GM13977 (cell line): ENCODE data around the gene VAV1.
"Not testable (repeated sequence)": the region's sequence is repeated elsewhere in the genome, so short reads cannot be mapped to it uniquely, and the experiment has no call there.

Experiments
- DNase-seq: peaks from one replicate; pipeline ENCODE4 v3.0.0; 2012; ENCODE audit warnings: low spot score
- in situ Hi-C: fragments of 300-500 bp; cut with MboI; formaldehyde crosslinking; loops from one replicate; pipeline ENCODE4 v1.12.0; 2022; ENCODE audit warnings: low sequenced_read_pairs, low pct_unique_long_range_greater_than_20kb, mixed read lengths, inconsistent platforms; ENCODE audit not compliant: unreplicated experiment
- TF ChIP-seq, protein P1 (sequence below): IDR thresholded peaks from 2 replicates; pipeline ENCODE4 v1.5.1; 2012; ENCODE audit warnings: mild to moderate bottlenecking, control low read depth; ENCODE audit not compliant: insufficient read depth; ENCODE audit errors: extremely low read depth, missing control alignments

The VAV1 gene

DNA sequence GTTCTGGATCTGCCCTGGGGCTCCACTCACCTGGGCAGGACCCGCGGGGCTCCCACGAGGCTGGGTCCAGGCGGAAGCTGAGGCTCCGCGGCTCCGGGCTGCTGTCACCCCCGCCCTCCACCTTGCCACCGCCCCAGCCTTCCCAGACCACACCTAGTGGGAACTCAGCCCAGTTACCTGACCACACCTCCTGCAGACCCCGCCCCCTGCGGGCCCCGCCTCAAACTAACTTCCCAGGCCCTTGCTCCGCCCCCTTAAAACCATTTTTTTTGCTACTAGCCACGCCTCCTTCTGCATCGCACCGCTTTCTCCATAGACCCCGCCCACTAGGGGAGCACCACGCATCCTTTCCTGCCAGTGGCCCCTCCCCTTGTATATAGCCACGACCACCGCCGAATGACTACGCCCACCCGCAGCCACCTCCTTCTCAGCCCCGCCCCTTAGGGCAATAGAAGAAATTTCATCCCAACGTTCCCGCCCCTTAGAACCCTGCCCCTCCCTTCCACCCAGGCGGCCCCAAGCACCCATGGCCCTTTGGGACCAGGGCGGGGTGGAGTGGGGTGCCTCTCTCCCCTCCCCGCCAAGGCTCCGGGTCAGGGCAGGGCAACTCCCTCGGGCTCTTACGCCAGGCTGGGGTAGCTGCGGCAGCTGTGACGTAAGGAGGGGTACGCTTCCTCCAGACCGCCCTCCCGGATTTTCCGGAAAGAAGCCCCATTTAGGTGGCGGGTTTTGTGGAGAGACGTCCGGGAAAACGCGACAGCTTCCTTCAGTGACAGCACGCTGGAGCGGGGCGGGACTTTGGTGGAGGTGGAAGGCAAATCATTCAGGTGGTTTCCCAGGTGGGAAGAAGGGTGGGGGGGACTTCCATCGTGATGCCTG lies 4.9 kb upstream of the VAV1 start, which contains the start of gene SH2D3A:
SH2D3A (minus strand) TSS at position 79 of the 879 bp plus-strand sequence. CDS start 3,687 bp downstream, outside the sequence.
- peak; percentile 95 for DNase-seq
- TF ChIP-seq, protein P1, sequence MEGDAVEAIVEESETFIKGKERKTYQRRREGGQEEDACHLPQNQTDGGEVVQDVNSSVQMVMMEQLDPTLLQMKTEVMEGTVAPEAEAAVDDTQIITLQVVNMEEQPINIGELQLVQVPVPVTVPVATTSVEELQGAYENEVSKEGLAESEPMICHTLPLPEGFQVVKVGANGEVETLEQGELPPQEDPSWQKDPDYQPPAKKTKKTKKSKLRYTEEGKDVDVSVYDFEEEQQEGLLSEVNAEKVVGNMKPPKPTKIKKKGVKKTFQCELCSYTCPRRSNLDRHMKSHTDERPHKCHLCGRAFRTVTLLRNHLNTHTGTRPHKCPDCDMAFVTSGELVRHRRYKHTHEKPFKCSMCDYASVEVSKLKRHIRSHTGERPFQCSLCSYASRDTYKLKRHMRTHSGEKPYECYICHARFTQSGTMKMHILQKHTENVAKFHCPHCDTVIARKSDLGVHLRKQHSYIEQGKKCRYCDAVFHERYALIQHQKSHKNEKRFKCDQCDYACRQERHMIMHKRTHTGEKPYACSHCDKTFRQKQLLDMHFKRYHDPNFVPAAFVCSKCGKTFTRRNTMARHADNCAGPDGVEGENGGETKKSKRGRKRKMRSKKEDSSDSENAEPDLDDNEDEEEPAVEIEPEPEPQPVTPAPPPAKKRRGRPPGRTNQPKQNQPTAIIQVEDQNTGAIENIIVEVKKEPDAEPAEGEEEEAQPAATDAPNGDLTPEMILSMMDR: no peak
- in situ Hi-C loops: no loop called here

DNA sequence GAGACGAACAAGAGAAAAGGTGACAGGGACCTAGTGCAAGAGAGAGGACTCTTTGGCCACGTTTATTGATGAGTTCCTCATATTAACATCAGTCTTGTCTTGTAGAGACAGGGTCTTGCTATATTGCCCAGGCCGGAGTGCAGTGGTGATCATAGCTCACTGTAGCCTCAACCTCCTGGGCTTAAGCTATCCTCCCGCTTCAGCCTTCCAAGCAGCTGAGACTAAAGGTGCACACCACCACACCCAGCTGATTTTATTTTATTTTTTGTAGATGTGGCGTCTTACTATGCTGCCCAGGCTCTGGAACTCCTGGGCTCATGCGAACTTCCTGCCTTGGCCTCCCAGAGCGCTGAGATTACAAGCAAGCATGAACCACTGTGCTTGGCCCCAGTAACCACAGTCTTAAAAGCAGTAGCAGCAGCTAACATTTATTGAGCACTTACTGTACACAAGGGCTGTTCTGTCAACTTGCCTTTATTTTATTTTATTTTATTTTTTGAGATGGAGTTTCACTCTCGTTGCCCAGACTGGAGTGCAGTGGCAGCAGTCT lies 4.2 kb upstream of the VAV1 start:
- no peak for DNase-seq
- TF ChIP-seq, protein P1: no peak
- in situ Hi-C loops: no loop called here

DNA sequence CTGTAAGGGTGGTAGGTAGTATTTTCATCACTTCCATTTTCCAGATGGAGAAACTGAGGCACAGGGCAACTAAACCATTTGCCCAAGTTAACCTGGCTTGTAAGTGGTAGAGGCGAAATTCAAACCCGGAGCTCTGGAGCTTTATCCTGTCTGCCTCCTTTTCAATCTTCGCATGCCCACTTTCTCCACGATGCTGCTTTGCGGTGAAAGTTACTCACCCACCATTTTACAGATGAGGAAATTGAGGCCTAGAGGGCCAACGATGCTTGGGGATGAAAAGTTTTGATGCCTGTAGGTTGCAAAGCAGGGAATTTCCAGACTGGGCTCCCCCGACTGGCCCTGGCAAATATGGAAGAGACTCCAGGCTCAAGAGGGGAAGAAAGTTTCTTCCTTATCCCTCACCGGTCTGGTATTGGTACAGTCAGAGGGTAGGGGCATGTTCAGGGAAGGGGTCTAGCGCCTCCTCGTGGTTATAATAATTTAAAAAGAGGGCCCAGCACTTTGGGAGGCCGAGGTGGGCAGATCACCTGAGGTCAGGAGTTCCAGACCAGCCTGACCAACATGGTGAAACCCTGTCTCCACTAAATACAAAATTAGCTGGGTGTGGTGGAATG lies 3.4 kb upstream of the VAV1 start:
- in situ Hi-C loops: no loop called here
- peak; percentile 30 for DNase-seq
- TF ChIP-seq, protein P1: peak; percentile 42

- DNase-seq, in situ Hi-C loops: not testable (repeated sequence)
Observed at GRCh38 chr19:6771648-6772027, 870 bp upstream of the VAV1 start.

- in situ Hi-C loops: no loop called here
- DNase-seq: no peak
Observed at GRCh38 chr19:6772866-6773322, 386 bp downstream of the VAV1 start.

DNA sequence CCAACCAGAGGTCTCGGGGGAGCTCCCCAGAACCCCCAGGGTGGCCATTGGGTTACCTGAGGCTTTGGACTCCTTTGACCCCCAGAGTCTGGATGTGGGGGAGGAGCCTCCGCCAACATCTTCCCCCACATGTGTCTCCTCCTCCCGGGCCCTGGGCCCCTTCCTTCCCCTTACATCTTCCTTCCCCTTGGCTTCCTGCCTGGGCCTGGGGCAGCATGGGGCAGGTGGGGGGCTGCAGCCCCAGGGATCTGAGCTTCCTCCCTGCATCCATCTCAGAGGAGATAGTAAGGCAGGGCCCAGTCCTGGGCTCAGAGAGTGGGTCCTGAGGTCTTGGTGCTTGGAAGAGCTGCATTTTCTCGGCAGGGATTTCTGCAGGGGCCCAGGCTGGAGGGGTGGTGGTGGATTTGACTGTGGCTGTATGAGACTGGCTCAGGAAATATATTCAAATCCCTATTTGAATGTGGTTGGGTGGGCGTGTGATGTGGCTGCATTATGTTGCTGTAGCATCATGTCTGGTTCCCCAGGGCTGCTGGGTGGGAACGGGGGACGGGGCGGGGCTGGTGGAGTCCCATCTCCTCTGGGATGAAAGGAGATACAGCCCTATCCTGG lies 919 bp downstream of the VAV1 start:
- TF ChIP-seq, protein P1: no peak
- peak; percentile 75 for DNase-seq
- in situ Hi-C loops: no loop called here

More at GRCh38 chr19:6772866-6773322, 386 bp downstream of the VAV1 start:
- TF ChIP-seq, protein P1: no peak
